GM18951 (cell line): ENCODE results near the gene SOX13.

Experiments
- POLR2A ChIP-seq: IDR thresholded peaks from 4 replicates; pipeline ENCODE4 v1.6.1; 2011; ENCODE audit warnings: mild to moderate bottlenecking; ENCODE audit not compliant: insufficient read length, insufficient read depth; ENCODE audit errors: extremely low read depth
- in situ Hi-C: fragments of 300-500 bp; cut with MboI; formaldehyde crosslinking; loops from one replicate; pipeline ENCODE4 v1.12.0; 2022; ENCODE audit warnings: low sequenced_read_pairs, mixed read lengths, inconsistent platforms; ENCODE audit not compliant: unreplicated experiment

Gene SOX13

DNA sequence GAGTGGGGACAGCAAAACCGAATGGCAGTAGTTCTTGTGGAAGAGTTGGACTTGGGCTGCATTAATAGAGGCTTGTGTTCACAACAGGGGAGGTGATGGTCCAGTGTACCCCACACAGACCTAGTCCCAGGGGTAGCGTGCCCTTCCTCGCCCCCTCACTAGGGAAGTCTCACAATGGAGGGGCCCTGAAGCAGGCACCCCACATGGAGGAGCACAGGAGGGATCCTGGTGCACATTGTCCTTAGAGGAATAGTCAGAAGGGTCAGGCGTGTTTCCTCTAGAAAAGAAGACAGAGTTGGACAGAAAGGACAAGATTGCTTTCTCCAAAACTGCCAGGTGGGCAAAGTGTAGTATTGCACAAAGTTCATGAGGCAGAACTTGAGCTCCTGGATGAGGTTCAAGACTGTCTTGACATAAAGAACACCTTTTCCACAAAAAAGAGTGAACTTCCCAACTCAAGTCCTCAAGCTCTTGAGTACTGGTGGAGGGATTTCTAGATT lies 55.6 kb downstream of the SOX13 start:
- TF ChIP-seq POLR2A, result no peak
- in situ Hi-C loops, result loop anchor here (5.0 kb wide), 1 partner anchor 266 kb away; the partner anchor contains the start of gene SNRPE

DNA sequence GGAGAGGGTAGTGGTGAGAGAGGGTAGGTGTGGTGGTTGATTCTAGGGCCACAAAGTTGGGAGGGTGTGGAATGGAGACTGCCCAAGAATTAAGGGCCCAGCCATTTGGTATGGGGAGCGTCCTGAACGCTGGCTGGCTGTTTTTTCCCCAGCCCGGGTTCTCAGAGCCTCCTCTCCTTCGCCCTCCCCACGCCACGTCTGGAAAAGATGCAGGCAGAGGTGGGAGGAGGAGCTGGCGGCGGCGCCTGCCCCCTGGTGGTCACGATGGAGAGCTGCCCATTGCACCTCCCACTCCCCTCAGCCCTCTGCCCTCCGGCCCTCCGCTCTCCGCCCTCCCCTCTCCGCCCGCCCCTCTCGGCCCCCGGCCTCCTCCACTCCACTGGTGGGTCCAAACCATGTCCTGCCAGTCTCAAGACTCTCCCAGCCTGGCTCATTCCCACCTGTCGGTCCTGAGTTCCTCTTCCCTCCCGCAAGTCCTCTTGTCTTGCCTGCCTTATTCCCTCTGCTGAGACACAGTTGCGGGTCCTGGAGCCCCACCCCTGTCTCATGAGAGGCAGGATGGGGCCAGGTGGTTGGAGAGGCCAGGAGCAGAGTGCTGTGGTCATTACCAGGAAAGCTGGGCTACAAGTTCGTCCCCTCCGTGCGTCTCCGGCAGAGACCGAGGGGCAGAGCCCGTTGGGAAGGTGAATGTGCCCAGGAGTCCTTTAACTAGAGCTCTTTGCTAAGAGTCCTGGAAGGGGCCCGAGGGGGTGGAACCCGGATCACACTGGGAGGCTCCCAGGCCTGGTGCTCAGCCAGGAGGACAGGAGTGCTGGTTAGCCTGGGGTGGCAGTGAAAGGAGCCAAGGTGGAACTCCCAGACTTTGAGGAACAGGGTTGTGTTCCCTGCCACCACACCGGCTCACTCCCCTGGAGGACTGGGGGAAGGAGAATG lies 56.3 kb downstream of the SOX13 start:
- in situ Hi-C loops, result loop anchor here (5.0 kb wide), 1 partner anchor 267 kb away; the partner anchor contains the start of gene SNRPE
- TF ChIP-seq POLR2A, result no peak

DNA sequence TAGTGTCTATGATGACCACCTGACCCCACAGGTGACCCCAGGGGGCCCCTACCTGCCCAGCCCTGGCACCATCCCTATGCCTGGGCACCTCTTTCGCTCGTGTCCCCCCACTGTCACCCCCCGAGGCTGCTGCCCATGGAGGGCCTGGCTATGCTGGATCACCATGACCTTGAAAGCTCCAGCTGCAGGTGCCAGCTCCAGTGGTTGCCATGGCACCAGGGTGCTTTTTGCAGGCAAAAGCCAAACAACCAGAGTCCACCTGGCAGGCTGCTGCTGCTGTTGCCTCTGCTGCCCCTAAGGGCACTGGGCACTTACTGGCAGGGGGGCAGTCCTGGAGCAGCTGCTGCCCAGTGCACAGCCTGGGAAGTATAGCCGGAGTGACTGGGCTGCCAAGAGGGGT lies 57.3 kb downstream of the SOX13 start:
- no peak for TF ChIP-seq POLR2A
- in situ Hi-C loops, result no loop called here

DNA sequence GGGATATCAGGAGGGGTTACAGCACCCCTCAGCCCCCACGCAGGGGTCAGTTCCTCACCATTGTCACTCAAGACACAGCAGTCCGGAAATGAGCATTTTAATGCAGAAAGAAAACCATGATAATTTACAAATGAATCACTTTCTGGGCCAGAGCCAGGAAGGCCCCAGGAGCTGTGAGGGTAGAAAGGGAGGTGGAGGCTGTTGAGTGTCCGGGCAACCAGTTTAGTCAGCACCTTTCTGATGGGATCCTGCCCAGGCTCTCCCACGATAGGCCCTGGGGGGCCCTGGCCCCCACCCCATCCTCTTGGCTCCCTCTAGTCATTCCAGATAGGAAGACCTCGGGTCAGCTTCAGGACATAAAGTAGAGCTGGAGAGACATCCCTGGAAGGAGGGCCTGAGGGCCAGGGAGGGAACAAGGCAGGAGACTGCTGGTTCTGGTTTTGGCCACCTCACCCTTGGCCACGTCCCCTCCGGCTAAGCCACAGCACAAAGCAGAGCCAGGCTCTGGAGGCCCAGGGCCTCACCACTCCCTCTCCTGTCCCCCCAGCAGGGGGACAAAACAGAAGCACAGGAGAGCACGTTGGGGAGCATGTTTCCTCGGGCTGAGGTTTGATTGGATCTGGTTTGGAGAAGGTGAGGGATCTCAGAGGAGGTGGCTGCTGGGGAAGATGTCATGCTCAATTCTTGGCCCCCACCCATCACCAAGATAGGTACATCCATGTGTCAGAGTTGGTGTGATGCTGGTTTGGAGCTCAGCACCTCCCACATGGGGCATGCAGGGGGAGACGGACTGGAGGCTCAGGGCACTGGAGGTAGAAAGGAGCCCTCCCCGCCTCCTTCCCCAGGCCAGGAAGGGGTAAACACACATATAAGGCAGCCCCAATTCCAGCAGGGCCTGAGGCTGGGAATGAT lies 58.3 kb downstream of the SOX13 start:
- TF ChIP-seq POLR2A, result no peak
- in situ Hi-C loops, result no loop called here

DNA sequence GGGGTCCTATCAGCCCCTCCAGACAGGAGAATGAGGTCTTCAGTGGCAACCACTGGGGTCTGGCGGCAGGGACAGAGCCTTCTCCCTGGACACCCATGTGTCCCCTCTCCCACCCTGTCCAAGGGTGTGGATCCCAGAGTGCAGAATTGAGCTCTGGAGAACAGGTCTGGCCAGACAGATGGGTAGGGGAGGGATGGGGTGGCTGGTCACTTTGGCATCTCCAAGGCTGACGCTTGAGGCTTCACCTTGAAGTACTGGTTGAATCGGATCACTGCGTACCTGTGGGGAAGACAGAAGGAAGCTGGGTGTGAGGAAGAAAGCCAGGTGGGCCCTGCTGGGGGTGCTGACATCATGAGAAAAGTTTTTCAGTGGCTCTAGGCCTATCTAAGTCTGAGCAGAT lies 59.1 kb downstream of the SOX13 start:
- TF ChIP-seq POLR2A, result no peak
- in situ Hi-C loops, result no loop called here

DNA sequence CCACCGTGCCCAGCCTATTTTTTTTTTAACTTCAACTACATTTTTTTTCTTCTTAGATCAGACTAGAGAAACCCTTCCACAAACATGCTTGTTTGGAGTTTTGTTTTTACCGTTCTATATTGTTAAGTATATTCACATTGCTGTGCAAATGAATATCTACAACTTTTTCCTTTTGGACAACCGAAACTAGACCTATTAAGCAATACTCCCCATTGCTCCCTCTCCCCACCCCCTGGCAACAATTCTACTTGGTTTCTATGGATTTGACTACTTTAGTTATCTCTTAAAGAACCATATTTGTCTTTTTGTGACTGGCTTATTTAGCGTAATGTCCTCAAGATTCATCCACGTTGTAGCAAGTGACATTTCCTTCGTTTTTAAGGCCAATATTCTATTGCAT lies 59.8 kb downstream of the SOX13 start:
- in situ Hi-C loops, result no loop called here
- TF ChIP-seq POLR2A, result no peak

DNA sequence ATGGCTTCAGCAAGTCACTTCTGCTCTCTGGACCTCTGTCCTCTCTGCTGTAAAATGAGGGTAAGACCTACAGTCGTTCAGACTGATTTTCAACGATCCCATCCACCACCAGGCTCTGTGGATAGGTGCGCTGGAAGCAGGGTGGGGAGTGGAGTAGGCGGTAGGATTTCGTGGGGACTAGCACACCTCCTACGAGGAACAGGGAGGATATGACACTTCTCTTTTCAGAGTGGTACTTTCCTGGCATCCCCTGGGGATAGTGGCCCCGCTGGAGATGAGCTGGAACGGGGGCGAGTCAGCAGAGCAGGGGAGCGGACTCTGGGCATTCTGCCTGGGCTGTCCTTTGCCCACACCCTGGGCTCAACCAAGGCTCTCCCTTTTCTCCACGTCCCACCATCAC lies 61.2 kb downstream of the SOX13 start:
- in situ Hi-C loops, result no loop called here

DNA sequence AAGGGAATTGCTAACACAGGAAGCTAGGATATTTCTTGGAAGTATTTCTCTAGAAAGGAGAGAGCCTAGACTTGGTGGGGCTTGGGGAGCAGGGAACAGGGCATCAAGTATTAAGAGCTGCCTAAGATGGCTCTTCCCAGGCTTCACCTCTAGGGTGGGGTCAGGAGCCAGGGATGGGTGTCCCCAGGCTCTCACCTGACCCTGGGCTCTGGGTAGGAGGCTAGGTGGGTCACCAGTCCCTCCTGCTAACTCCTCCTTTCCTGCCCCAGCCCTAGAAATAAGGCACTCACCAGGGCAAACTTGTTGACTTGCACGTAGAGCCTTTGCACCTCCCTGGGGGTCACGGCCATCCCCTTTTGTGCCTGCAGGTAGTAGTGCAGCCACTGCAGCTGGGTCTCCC lies 63.9 kb downstream of the SOX13 start:
- in situ Hi-C loops, result no loop called here
- TF ChIP-seq POLR2A, result no peak

More for the DNA sequence above, 61.2 kb downstream of the SOX13 start:
- TF ChIP-seq POLR2A, result no peak

DNA sequence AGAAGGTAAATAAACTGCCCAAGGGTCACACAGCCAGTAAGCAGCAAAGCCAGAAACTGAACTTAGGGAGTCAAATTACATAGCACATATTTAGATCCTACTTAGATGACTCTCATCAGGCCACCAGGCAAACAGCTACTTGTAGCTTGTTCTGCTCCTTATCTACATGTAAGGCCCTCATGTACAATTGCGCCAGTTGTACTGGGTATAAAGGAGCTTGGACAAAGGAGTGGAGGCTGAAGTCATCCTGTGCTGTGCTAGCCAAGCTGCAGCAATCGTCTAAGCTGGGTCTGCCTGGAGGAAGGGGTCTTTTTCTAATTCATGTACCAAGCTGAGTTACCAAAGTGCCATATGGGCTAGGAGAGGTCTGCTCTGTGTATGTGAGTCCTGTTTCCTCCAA lies 66.2 kb downstream of the SOX13 start:
- TF ChIP-seq POLR2A, result no peak
- in situ Hi-C loops, result no loop called here

DNA sequence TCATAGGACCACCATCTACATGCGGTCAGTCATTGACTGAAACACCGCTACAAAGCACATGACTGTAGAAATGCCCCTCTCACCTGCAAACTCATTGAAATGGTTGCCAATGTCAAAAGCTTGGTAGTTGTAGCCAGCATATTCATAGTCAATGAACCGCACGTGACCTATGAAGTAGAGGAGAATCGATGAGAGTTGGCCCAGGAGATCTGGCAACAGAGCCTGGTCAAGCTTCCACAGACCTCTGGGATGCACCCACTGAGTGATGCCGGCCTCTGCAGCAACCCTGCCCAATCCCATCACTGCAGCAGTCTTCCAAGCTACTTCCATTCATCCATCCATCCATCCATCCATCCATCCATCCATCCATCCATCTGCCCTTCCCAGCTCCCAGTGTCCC lies 67.0 kb downstream of the SOX13 start:
- in situ Hi-C loops, result no loop called here
- TF ChIP-seq POLR2A, result no peak

DNA sequence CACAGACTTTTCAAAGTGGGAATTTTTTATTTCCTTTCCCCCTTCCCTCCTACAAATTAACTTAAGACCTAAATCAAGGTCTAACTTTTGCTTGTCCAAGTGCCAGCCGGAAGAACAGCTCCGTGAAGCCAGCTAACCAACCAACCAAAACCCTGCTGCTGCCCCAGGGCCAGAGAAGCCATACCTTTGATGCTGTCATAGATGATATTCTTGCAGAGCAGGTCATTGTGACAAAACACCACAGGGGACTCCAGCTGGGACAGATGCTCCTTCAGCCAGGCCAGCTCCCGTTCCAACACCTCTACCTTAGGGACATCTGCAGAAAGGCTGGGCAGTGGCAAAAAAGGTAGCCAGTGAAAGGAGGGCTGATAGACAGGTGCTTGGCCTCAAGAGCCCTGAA lies 68.2 kb downstream of the SOX13 start:
- no peak for TF ChIP-seq POLR2A
- in situ Hi-C loops, result no loop called here

DNA sequence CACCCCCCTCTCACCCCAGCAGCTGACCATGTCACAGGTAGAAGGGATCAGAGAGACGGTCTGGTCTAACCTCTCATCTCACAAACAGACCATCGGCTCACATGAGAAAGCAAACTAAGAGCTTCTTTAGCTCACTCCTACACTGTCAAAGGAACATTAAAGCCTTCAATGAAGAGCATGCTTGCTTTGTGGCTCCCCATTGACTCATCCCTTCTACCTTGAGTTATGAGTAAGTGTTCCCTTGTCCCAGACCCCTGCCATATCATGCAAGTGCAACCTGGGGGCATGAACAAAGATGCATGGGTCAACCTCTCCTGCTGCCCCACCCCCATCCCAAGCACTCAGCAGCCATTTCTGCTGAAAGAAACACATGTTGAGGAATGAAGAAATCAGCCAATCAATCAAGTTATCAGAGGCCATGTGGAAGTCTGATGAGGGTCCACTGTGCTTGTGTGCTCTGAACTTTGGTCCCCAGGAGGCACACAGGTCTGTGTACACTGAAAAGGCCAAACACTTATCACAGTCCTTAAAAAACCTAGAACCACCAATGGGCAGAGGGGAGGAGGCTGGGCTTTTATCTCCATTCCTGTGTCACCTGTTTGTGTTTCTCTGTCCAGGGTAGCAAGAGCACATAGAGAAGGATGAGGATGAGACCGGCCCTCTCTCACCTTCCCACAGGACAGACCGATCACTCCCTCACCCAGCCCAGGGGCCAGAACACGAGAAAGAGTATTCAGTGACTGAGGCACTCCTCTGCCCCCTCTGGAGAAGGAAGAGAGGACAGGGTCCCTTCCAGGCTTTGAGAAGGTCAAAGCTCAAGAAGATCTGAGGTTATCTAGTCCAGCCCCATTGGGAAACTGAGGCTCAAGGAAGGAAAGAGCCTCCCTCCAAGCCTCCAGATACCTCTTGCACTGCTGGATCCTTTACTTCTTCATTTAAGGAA lies 69.4 kb downstream of the SOX13 start:
- in situ Hi-C loops, result no loop called here
- no peak for TF ChIP-seq POLR2A
